Measurements from ENCODE around the gene MYH11.

Gene MYH11

GRCh38 chr16:15835136-15835878 lies 21.5 kb downstream of the MYH11 start:
- no peak for TF ChIP-seq CTCF (IDR thresholded peaks at IDR 0.05; ENCODE audit: extremely low read depth, insufficient read depth, missing control alignments)
- in situ Hi-C loops (cut with MboI; ENCODE audit: low pct_unique_long_range_greater_than_20kb, low sequenced_read_pairs, unreplicated experiment), result no loop called here
- DNase-seq (ENCODE audit: low spot score), result peak; percentile 36

- in situ Hi-C loops (cut with MboI; ENCODE audit: low pct_unique_long_range_greater_than_20kb, low sequenced_read_pairs, unreplicated experiment), result no loop called here
- no peak for TF ChIP-seq CTCF (IDR thresholded peaks at IDR 0.05; ENCODE audit: extremely low read depth, insufficient read depth, missing control alignments)
- no peak for DNase-seq (ENCODE audit: low spot score)
Observed at GRCh38 chr16:15834502-15834901, 22.3 kb downstream of the MYH11 start.

DNA sequence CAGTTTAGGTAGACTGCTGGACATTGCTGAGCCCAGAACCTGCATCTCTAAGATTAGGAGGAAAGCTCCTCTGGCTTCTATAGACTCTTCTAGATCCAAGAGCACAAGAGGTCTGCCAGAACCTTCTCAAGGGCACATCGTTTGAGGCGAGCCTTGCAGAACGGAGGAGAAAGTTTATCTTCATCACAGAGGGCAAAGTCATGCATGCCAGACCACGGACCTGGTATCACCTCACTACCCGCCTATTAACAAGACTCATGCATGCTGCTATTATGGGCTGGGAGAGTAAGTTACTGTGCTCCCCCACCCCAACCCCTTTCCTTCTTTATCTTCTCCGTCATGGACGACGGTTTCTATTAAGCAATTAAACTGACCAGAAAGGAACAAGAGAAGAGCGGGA lies 23.3 kb downstream of the MYH11 start:
- no peak for TF ChIP-seq CTCF (IDR thresholded peaks at IDR 0.05; ENCODE audit: extremely low read depth, insufficient read depth, missing control alignments)
- in situ Hi-C loops (cut with MboI; ENCODE audit: low pct_unique_long_range_greater_than_20kb, low sequenced_read_pairs, unreplicated experiment), result no loop called here
- no peak for DNase-seq (ENCODE audit: low spot score)

DNA sequence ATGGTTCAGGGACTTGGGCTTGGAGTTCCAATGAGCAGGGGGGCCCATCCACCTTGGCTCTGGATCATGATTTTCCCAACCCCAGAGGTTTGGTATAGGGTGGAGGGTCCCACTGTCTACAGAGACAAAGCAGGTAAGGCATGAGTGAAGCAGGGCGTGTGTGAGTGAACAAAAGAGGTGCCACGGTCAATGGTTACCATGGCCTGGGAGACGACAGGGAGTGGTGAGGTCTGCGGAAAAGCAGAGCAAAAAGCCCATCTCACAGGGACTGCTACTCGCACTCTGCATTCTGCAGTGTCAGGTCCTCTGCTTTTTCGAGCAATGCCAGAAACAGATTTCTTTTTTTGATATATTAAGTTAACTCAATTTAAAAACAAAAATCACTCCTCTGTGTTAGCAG lies 24.6 kb downstream of the MYH11 start:
- in situ Hi-C loops (cut with MboI; ENCODE audit: low pct_unique_long_range_greater_than_20kb, low sequenced_read_pairs, unreplicated experiment), result no loop called here
- DNase-seq (ENCODE audit: low spot score), result no peak
- TF ChIP-seq CTCF (IDR thresholded peaks at IDR 0.05; ENCODE audit: extremely low read depth, insufficient read depth, missing control alignments), result no peak

DNA sequence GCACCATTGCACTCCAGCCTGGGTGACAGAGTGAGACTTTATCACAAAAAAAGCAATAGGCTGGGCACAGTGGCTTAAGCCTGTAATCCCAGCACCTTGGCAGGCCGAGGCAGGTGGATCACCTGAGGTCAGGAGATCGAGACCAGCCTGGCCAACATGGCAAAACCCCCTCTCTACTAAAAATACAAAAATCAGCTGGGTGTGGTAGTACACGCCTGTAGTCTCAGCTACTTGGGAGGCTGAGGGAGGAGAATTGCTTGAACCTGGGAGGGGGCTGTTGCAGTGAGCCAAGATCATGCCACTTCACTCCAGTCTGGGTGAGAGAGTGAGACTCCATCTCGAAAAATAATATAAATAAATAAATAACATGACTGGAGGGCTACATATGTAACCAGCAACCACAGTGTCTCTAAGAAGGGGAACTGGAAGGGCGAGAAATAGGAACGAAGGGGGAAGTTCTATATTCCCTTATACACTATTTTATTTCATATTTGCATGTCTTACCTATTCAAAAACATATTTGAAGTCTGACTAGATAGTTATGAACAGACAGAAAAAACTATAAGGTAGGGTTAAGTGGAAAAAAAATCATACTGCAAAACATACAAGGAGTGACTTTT lies 25.9 kb downstream of the MYH11 start:
- in situ Hi-C loops (cut with MboI; ENCODE audit: low pct_unique_long_range_greater_than_20kb, low sequenced_read_pairs, unreplicated experiment), result no loop called here
- no peak for DNase-seq (ENCODE audit: low spot score)
- TF ChIP-seq CTCF (IDR thresholded peaks at IDR 0.05; ENCODE audit: extremely low read depth, insufficient read depth, missing control alignments), result no peak

DNA sequence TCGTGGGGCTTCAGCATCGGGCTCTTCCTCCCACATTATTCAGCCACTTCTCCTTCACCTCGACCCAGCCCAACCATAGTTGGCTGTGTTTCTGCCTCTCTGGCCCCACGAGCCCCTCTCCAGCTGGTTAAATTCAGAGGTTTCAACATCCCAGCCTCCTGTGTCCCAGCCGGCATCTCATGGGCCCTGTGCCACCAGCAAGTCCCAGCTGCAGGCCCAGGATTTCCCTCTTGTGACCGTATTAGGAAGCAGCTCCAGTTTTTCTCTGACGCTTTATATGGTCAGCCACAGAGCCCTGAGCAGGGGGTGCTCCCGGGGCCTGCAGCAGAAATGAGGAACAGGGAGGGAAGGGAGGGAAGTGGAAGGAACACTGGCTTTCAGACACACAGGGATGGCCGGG lies 27.4 kb downstream of the MYH11 start:
- TF ChIP-seq CTCF (IDR thresholded peaks at IDR 0.05; ENCODE audit: extremely low read depth, insufficient read depth, missing control alignments), result no peak
- in situ Hi-C loops (cut with MboI; ENCODE audit: low pct_unique_long_range_greater_than_20kb, low sequenced_read_pairs, unreplicated experiment), result no loop called here
- no peak for DNase-seq (ENCODE audit: low spot score)
